Neural cell (in vitro differentiated cells): ENCODE data around the gene SMC4. TPM values are rescaled to one million over a fixed set of nuclear protein-coding genes. Genes with fewer than 3 reads are reported as not detected.

Source experiments
- H2AFZ ChIP-seq: fragments of 200-600, 300-800 bp; sonication (generic), shearing (Covaris generic); 2 replicates; pipeline ENCODE4 v1.6.0; 2014; ENCODE audit warnings: low read depth, mild to moderate bottlenecking, antibody characterized with exemption, low read length, moderate library complexity
- H3F3A ChIP-seq: fragments of 200-600 bp; shearing (Covaris generic); 2 replicates; pipeline ENCODE4 v1.6.1; 2016; ENCODE audit warnings: mild to moderate bottlenecking, moderate library complexity, mixed read lengths, antibody characterized with exemption, low read length; ENCODE audit not compliant: insufficient read depth, poor library complexity, severe bottlenecking
- H3K27ac ChIP-seq: fragments of 200-600, 300-800 bp; sonication (generic), shearing (Covaris generic); 2 replicates; pipeline ENCODE4 v1.5.1; 2014; ENCODE audit warnings: mild to moderate bottlenecking, low read length, moderate library complexity
- H3K27me3 ChIP-seq: fragments of 300-800, 200-600 bp; sonication (generic), shearing (Covaris generic); 2 replicates; pipeline ENCODE4 v1.6.0; 2014; ENCODE audit warnings: mild to moderate bottlenecking, low read depth, low read length, moderate library complexity; ENCODE audit not compliant: insufficient read depth
- H3K36me3 ChIP-seq: fragments of 300-800, 200-600 bp; sonication (generic), shearing (Covaris generic); 2 replicates; pipeline ENCODE4 v1.5.1; 2014; ENCODE audit warnings: mild to moderate bottlenecking, antibody characterized with exemption, low read length, moderate library complexity; ENCODE audit not compliant: insufficient read depth
- H3K4me2 ChIP-seq: fragments of 300-800, 200-600 bp; sonication (generic), shearing (Covaris generic); 2 replicates; pipeline ENCODE4 v1.6.0; 2014; ENCODE audit warnings: mild to moderate bottlenecking, low read length
- H3K4me3 ChIP-seq: fragments of 300-800, 200-600 bp; sonication (generic), shearing (Covaris generic); 2 replicates; pipeline ENCODE4 v1.5.1; 2014; ENCODE audit warnings: mild to moderate bottlenecking, low read length, moderate library complexity
- H3K79me2 ChIP-seq: fragments of 200-600 bp; shearing (Covaris generic); replicated peaks from 2 replicates; pipeline ENCODE4 v1.6.0; 2014; ENCODE audit warnings: mild to moderate bottlenecking, low read length, moderate library complexity; ENCODE audit not compliant: insufficient read depth
- H3K9ac ChIP-seq: fragments of 300-800, 200-600 bp; sonication (generic), shearing (Covaris generic); 2 replicates; pipeline ENCODE4 v1.6.1; 2016; ENCODE audit warnings: mild to moderate bottlenecking, low read length, mixed read lengths
- H3K9me2 ChIP-seq: fragments of 200-600 bp; shearing (Covaris generic); 2 replicates; pipeline ENCODE4 v1.6.1; 2016; ENCODE audit warnings: mild to moderate bottlenecking, low read length, mixed read lengths; ENCODE audit not compliant: insufficient read depth
- H3K9me3 ChIP-seq: fragments of 200-600, 300-800 bp; sonication (generic), shearing (Covaris generic); 2 replicates; pipeline ENCODE4 v1.6.1; 2016; ENCODE audit warnings: mild to moderate bottlenecking, mixed run types, low read length, moderate library complexity, mixed read lengths
- H4K20me1 ChIP-seq: fragments of 200-600 bp; shearing (Covaris generic); 2 replicates; pipeline ENCODE4 v1.6.1; 2016; ENCODE audit warnings: mild to moderate bottlenecking, mixed run types; ENCODE audit not compliant: insufficient read depth
- MXI1 ChIP-seq: fragments of 450-650 bp; conservative IDR thresholded peaks from 2 replicates; pipeline ENCODE4 v1.6.1; 2014; ENCODE audit warnings: antibody characterized with exemption, mild to moderate bottlenecking; ENCODE audit not compliant: poor library complexity, severe bottlenecking
- REST ChIP-seq: IDR thresholded peaks from 2 replicates; pipeline ENCODE4 v1.6.1; 2012; ENCODE audit warnings: borderline replicate concordance
- TAF1 ChIP-seq: IDR thresholded peaks from 2 replicates; pipeline ENCODE4 v1.6.1; 2012; ENCODE audit warnings: low read depth
- polyA plus RNA-seq: library from polyadenylated mRNA; depleted of rRNA; stranded (reverse); fragments of >200 nt; gene quantifications from 2 replicates; pipeline ENCODE4 v1.2.3, GENCODE V29; 2014
- TF ChIP-seq, protein P1 (sequence below): fragments of 450-650 bp; IDR thresholded peaks from 2 replicates; pipeline ENCODE4 v1.5.1; 2014; ENCODE audit warnings: antibody characterized with exemption, mild to moderate bottlenecking, moderate library complexity; ENCODE audit not compliant: poor library complexity, severe bottlenecking

The SMC4 gene
- polyA plus RNA-seq, 1 donor from 2014 or later: 17.4 TPM

- H4K20me1 ChIP-seq: no peaks in the 10 kb centered on the region
- H3K36me3 ChIP-seq: no peaks in the 10 kb centered on the region
- no peak overlapping the region for H3K4me2 ChIP-seq
- H3K9me2 ChIP-seq: no peaks in the 10 kb centered on the region
- H3K27ac ChIP-seq: no peak overlapping the region
- H3K9me3 ChIP-seq: no peaks in the 10 kb centered on the region
- H3K9ac ChIP-seq: no peak overlapping the region
- H3F3A ChIP-seq: peaks cover 5% of the 10 kb centered on the region
- no peak overlapping the region for H3K4me3 ChIP-seq
- peaks cover 22% of the 10 kb centered on the region for H3K79me2 ChIP-seq
- H2AFZ ChIP-seq: no peak overlapping the region
- no peaks in the 10 kb centered on the region for H3K27me3 ChIP-seq
- TF ChIP-seq MXI1 (no peak), TAF1 (no peak)
- TF ChIP-seq, protein P1, sequence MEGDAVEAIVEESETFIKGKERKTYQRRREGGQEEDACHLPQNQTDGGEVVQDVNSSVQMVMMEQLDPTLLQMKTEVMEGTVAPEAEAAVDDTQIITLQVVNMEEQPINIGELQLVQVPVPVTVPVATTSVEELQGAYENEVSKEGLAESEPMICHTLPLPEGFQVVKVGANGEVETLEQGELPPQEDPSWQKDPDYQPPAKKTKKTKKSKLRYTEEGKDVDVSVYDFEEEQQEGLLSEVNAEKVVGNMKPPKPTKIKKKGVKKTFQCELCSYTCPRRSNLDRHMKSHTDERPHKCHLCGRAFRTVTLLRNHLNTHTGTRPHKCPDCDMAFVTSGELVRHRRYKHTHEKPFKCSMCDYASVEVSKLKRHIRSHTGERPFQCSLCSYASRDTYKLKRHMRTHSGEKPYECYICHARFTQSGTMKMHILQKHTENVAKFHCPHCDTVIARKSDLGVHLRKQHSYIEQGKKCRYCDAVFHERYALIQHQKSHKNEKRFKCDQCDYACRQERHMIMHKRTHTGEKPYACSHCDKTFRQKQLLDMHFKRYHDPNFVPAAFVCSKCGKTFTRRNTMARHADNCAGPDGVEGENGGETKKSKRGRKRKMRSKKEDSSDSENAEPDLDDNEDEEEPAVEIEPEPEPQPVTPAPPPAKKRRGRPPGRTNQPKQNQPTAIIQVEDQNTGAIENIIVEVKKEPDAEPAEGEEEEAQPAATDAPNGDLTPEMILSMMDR: no peak
Observed at GRCh38 chr3:160409812-160410610, 10.6 kb downstream of the SMC4 start.

DNA sequence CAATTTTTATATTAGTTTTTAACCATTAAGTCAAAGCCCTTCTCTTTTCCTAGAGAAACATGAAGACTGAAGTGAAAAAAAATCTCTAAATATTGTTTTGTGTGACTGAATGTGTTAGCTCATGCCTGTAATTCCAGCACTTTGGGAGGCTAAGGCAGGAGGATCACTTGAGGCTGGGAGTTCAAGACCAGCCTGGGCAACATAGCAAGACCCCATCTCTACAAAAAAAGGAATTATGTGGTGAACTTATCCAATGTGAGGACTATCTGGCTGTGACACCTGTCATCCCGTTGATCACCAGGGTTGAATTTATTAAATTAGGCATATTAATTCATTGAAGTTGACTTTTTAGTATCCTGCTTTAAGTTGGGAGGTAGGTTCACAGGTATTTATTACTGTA, 13.0 kb downstream of the SMC4 start:
- Histone ChIP-seq H4K20me1 (no peaks in the 10 kb centered on the region), H3K4me2 (no peak overlapping the region), H3K36me3 (no peaks in the 10 kb centered on the region), H3K9me3 (no peaks in the 10 kb centered on the region), H3K27me3 (no peaks in the 10 kb centered on the region), H3K27ac (no peak overlapping the region), H2AFZ (no peak overlapping the region), H3K9ac (no peak overlapping the region), H3F3A (peaks cover 5% of the 10 kb centered on the region), H3K79me2 (no peaks in the 10 kb centered on the region), H3K9me2 (no peaks in the 10 kb centered on the region), H3K4me3 (no peak overlapping the region)
- TF ChIP-seq REST (no peak), MXI1 (no peak)
- TF ChIP-seq, protein P1: no peak
